Measurements from ENCODE around the gene CRHR1.

Gene CRHR1

GRCh38 chr17:45751466-45751865 lies 32.7 kb upstream of the CRHR1 start:
- no peak overlapping the region for H2AFZ ChIP-seq (ENCODE audit: low read length)
- no peaks in the 10 kb centered on the region for H3K9me2 ChIP-seq (replicated peaks; ENCODE audit: insufficient read depth, low read length)
- no peak overlapping the region for H3K27ac ChIP-seq (ENCODE audit: low read length)
- H3K9ac ChIP-seq (ENCODE audit: low read length) = no peak overlapping the region
- no peak overlapping the region for H3K4me2 ChIP-seq (ENCODE audit: low read depth, low read length)
- no peak for DNase-seq
- H3K4me1 ChIP-seq (ENCODE audit: low read length) = no peaks in the 10 kb centered on the region
- no peak for TF ChIP-seq EZH2phosphoT487 (IDR thresholded peaks at IDR 0.05; ENCODE audit: low read length)
- TF ChIP-seq CTCF (IDR thresholded peaks at IDR 0.05; ENCODE audit: low read length) = no peak
- TF ChIP-seq EZH2 (optimal IDR thresholded peaks at IDR 0.05; ENCODE audit: low read depth, low read length) = no peak
- no peaks in the 10 kb centered on the region for H3K36me3 ChIP-seq (replicated peaks; ENCODE audit: insufficient read depth, low read length)
- H3K9me3 ChIP-seq (replicated peaks; ENCODE audit: insufficient read depth, low read length) = no peaks in the 10 kb centered on the region
- H3K79me2 ChIP-seq (ENCODE audit: low read length) = no peaks in the 10 kb centered on the region
- H3K4me3 ChIP-seq (ENCODE audit: low read length) = no peak overlapping the region
- peaks cover 77% of the 10 kb centered on the region for H3K27me3 ChIP-seq (replicated peaks; ENCODE audit: insufficient read depth, low read length)
- no peaks in the 10 kb centered on the region for H4K20me1 ChIP-seq (ENCODE audit: insufficient read depth, low read length)
- no peaks in the 10 kb centered on the region for H3F3A ChIP-seq (ENCODE audit: insufficient read depth, low read length)

DNA sequence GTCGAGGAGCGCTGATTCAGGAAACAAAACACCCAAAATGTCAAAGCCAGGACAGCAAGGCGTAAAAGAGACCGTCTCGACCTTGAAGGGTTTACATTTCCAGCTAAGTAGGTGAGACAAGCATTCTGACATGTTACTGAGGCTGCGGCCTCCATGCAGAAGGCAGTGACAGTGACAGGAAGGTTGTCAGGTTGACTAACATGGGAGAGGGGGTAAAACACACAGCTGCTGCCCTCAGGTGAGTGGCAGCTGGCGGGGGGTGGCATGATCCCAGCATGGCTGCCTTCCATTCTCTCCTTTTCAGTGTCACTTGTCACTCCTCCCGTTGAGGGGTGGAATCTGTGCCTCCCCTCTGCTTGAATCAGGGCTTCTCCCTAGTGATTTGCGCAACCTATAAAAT lies 31.9 kb upstream of the CRHR1 start:
- Histone ChIP-seq H3K4me1 (ENCODE audit: low read length) (no peaks in the 10 kb centered on the region), H3K4me3 (ENCODE audit: low read length) (no peak overlapping the region), H3K9me2 (replicated peaks; ENCODE audit: insufficient read depth, low read length) (no peaks in the 10 kb centered on the region), H2AFZ (ENCODE audit: low read length) (no peak overlapping the region), H3K9ac (ENCODE audit: low read length) (no peak overlapping the region), H3F3A (ENCODE audit: insufficient read depth, low read length) (no peaks in the 10 kb centered on the region), H3K27ac (ENCODE audit: low read length) (no peak overlapping the region), H3K79me2 (ENCODE audit: low read length) (no peaks in the 10 kb centered on the region), H4K20me1 (ENCODE audit: insufficient read depth, low read length) (no peaks in the 10 kb centered on the region), H3K9me3 (replicated peaks; ENCODE audit: insufficient read depth, low read length) (no peaks in the 10 kb centered on the region), H3K27me3 (replicated peaks; ENCODE audit: insufficient read depth, low read length) (peaks cover 83% of the 10 kb centered on the region), H3K36me3 (replicated peaks; ENCODE audit: insufficient read depth, low read length) (no peaks in the 10 kb centered on the region), H3K4me2 (ENCODE audit: low read depth, low read length) (no peak overlapping the region)
- no peak for TF ChIP-seq EZH2 (optimal IDR thresholded peaks at IDR 0.05; ENCODE audit: low read depth, low read length)
- no peak for TF ChIP-seq CTCF (IDR thresholded peaks at IDR 0.05; ENCODE audit: low read length)
- no peak for TF ChIP-seq EZH2phosphoT487 (IDR thresholded peaks at IDR 0.05; ENCODE audit: low read length)
- no peak for DNase-seq

DNA sequence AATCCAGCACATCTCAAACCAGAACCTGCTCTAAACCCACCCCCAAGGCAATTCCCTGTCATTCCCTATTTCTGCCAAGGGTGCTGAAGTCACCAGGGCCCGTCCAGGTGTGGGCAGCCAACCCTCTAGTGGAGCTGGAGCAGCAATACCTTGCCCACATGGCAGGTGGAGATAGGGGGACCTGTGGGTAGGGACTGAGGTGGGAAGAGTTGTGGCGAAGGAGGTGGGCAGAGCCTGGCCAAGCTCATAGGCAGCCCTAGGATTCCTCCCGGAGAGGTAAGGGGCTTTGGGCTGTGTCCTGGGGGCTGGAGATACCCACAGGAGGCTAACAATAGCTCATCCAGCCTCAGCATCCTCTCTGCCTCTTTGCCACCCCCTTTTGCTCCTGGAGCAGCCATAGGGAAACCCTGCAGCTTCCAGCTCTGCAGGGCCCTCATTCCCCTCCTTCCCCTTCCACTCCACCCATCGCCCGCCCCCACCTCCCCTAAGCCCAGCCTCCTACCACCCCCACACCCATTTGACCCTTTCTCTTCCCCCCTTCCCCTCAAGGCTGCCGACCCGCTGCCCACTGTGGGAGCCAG lies 30.4 kb upstream of the CRHR1 start:
- H3K4me3 ChIP-seq (ENCODE audit: low read length) = no peak overlapping the region
- no peak for TF ChIP-seq EZH2 (optimal IDR thresholded peaks at IDR 0.05; ENCODE audit: low read depth, low read length)
- H3K9ac ChIP-seq (ENCODE audit: low read length) = no peak overlapping the region
- no peak for DNase-seq
- no peaks in the 10 kb centered on the region for H3F3A ChIP-seq (ENCODE audit: insufficient read depth, low read length)
- H3K4me2 ChIP-seq (ENCODE audit: low read depth, low read length) = no peak overlapping the region
- no peak overlapping the region for H3K27ac ChIP-seq (ENCODE audit: low read length)
- H3K27me3 ChIP-seq (replicated peaks; ENCODE audit: insufficient read depth, low read length) = peaks cover 74% of the 10 kb centered on the region
- H3K36me3 ChIP-seq (replicated peaks; ENCODE audit: insufficient read depth, low read length) = no peaks in the 10 kb centered on the region
- H3K79me2 ChIP-seq (ENCODE audit: low read length) = no peaks in the 10 kb centered on the region
- no peaks in the 10 kb centered on the region for H3K9me2 ChIP-seq (replicated peaks; ENCODE audit: insufficient read depth, low read length)
- no peaks in the 10 kb centered on the region for H4K20me1 ChIP-seq (ENCODE audit: insufficient read depth, low read length)
- no peaks in the 10 kb centered on the region for H3K4me1 ChIP-seq (ENCODE audit: low read length)
- no peaks in the 10 kb centered on the region for H3K9me3 ChIP-seq (replicated peaks; ENCODE audit: insufficient read depth, low read length)
- H2AFZ ChIP-seq (ENCODE audit: low read length) = no peak overlapping the region

DNA sequence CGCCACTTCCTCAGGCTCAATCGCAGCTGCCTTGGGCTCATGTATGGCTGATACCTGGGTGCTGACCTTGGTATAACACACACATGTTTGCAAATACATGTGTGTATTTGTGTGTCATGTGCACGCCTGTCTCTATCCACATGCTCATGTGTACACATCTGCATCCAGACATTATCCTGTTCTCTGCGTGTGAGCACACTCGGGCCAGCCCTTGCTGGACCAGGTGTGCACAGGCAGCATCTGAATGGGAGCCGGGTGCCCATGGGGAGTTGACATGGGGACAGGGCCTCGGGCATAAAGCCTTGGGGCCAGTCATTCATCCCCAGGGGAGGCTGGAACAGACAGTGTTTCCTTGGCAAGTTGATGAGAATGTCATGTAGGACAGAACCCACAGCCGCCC lies 29.1 kb upstream of the CRHR1 start:
- H3K27me3 ChIP-seq (replicated peaks; ENCODE audit: insufficient read depth, low read length) = peaks cover 66% of the 10 kb centered on the region
- H3K36me3 ChIP-seq (replicated peaks; ENCODE audit: insufficient read depth, low read length) = no peaks in the 10 kb centered on the region
- no peaks in the 10 kb centered on the region for H4K20me1 ChIP-seq (ENCODE audit: insufficient read depth, low read length)
- no peak overlapping the region for H3K27ac ChIP-seq (ENCODE audit: low read length)
- no peaks in the 10 kb centered on the region for H3K79me2 ChIP-seq (ENCODE audit: low read length)
- no peaks in the 10 kb centered on the region for H3K9me2 ChIP-seq (replicated peaks; ENCODE audit: insufficient read depth, low read length)
- H3K9me3 ChIP-seq (replicated peaks; ENCODE audit: insufficient read depth, low read length) = no peaks in the 10 kb centered on the region
- no peaks in the 10 kb centered on the region for H3K4me1 ChIP-seq (ENCODE audit: low read length)
- TF ChIP-seq CTCF (IDR thresholded peaks at IDR 0.05; ENCODE audit: low read length) = no peak
- H3K4me3 ChIP-seq (ENCODE audit: low read length) = no peak overlapping the region
- no peaks in the 10 kb centered on the region for H3F3A ChIP-seq (ENCODE audit: insufficient read depth, low read length)
- no peak for DNase-seq
- H3K9ac ChIP-seq (ENCODE audit: low read length) = no peak overlapping the region
- no peak overlapping the region for H3K4me2 ChIP-seq (ENCODE audit: low read depth, low read length)
- H2AFZ ChIP-seq (ENCODE audit: low read length) = no peak overlapping the region
